Measurements from ENCODE around the gene CDC6.

The CDC6 gene

GRCh38 chr17:40345161-40345993 lies 57.7 kb downstream of the CDC6 start:
- DNase-seq (ENCODE audit: low read depth in 2 of 2), result peak; percentile 53 to 78
- no peak for TF ChIP-seq CTCF (IDR thresholded peaks at IDR 0.05; ENCODE audit: low read depth, low read length)
- peak overlapping the region; percentile 73 to 74 for H3K4me3 ChIP-seq (replicated peaks in 1 of 2; ENCODE audit: low read depth in 2 of 2, low read length in 2 of 2)

- no peak for TF ChIP-seq CTCF (IDR thresholded peaks at IDR 0.05; ENCODE audit: low read depth, low read length)
- H3K4me3 ChIP-seq (replicated peaks in 1 of 2; ENCODE audit: low read depth in 2 of 2, low read length in 2 of 2), result peak overlapping the region; percentile 73 to 74
These were observed 58.5 kb downstream of the CDC6 start for GRCh38 chr17:40345994-40346764.

GRCh38 chr17:40346765-40347158 lies 59.1 kb downstream of the CDC6 start:
- H3K4me3 ChIP-seq (replicated peaks in 1 of 2; ENCODE audit: low read depth in 2 of 2, low read length in 2 of 2), result peak overlapping the region in 1 of 2 donors; percentile 17
- DNase-seq (ENCODE audit: low read depth in 2 of 2), result no peak
- no peak for TF ChIP-seq CTCF (IDR thresholded peaks at IDR 0.05; ENCODE audit: low read depth, low read length)

More at GRCh38 chr17:40345994-40346764, 58.5 kb downstream of the CDC6 start:
- no peak for DNase-seq (ENCODE audit: low read depth in 2 of 2)

GRCh38 chr17:40347319-40348135 lies 59.8 kb downstream of the CDC6 start:
- H3K4me3 ChIP-seq (replicated peaks in 1 of 2; ENCODE audit: low read depth in 2 of 2, low read length in 2 of 2), result no peak overlapping the region
- no peak for TF ChIP-seq CTCF (IDR thresholded peaks at IDR 0.05; ENCODE audit: low read depth, low read length)
- no peak for DNase-seq (ENCODE audit: low read depth in 2 of 2)

GRCh38 chr17:40348136-40348504 lies 60.4 kb downstream of the CDC6 start:
- DNase-seq (ENCODE audit: low read depth in 2 of 2), result no peak
- no peak overlapping the region for H3K4me3 ChIP-seq (replicated peaks in 1 of 2; ENCODE audit: low read depth in 2 of 2, low read length in 2 of 2)
- no peak for TF ChIP-seq CTCF (IDR thresholded peaks at IDR 0.05; ENCODE audit: low read depth, low read length)

Measured in cardiac fibroblast (primary cell).